Activated T-cell treated with anti-CD3 and anti-CD28 coated beads for 4 hours (primary cell): Measurements from ENCODE around the gene HECW1.

Source experiments
- DNase-seq: peaks from one replicate; pipeline ENCODE4 v3.0.0-alpha.2; 2020

The HECW1 gene

GRCh38 chr7:43444711-43445578 lies 332.5 kb downstream of the HECW1 start:
- DNase-seq: no peak

- no peak for DNase-seq
Observed at GRCh38 chr7:43449577-43449976, 337.1 kb downstream of the HECW1 start.

- no peak for DNase-seq
Observed at GRCh38 chr7:43450894-43451293, 338.4 kb downstream of the HECW1 start.

- no peak for DNase-seq
Observed at GRCh38 chr7:43454936-43455518, 342.6 kb downstream of the HECW1 start.

- DNase-seq: no peak
Observed at GRCh38 chr7:43456200-43456599, 343.8 kb downstream of the HECW1 start.

GRCh38 chr7:43458330-43459018 lies 346.0 kb downstream of the HECW1 start:
- no peak for DNase-seq

- DNase-seq: no peak
Observed at GRCh38 chr7:43459019-43459337, 346.5 kb downstream of the HECW1 start.

- DNase-seq: no peak
Observed at GRCh38 chr7:43460733-43461348, 348.4 kb downstream of the HECW1 start.

GRCh38 chr7:43461349-43462024 lies 349.0 kb downstream of the HECW1 start:
- no peak for DNase-seq

- no peak for DNase-seq
Observed at GRCh38 chr7:43462836-43463235, 350.4 kb downstream of the HECW1 start.

- no peak for DNase-seq
Observed at GRCh38 chr7:43463401-43463980, 351.0 kb downstream of the HECW1 start.

GRCh38 chr7:43465581-43466554 lies 353.4 kb downstream of the HECW1 start:
- DNase-seq: no peak

GRCh38 chr7:43467406-43467805 lies 355.0 kb downstream of the HECW1 start:
- DNase-seq: no peak

- DNase-seq: no peak
Observed at GRCh38 chr7:43467846-43468245, 355.4 kb downstream of the HECW1 start.

GRCh38 chr7:43469051-43469450 lies 356.6 kb downstream of the HECW1 start:
- no peak for DNase-seq

GRCh38 chr7:43470110-43470509 lies 357.7 kb downstream of the HECW1 start:
- DNase-seq: no peak

GRCh38 chr7:43475983-43476382 lies 363.5 kb downstream of the HECW1 start:
- DNase-seq: no peak

GRCh38 chr7:43476896-43477295 lies 364.4 kb downstream of the HECW1 start:
- DNase-seq: no peak

- DNase-seq: no peak
Observed at GRCh38 chr7:43479042-43479441, 366.6 kb downstream of the HECW1 start.

GRCh38 chr7:43479543-43479942 lies 367.1 kb downstream of the HECW1 start:
- no peak for DNase-seq

GRCh38 chr7:43480581-43480980 lies 368.1 kb downstream of the HECW1 start:
- no peak for DNase-seq
